Measurements from ENCODE around the gene ITSN2. TPM values are rescaled to one million over a fixed set of nuclear protein-coding genes. Genes with fewer than 3 reads are reported as not detected.

ITSN2 gene
- total RNA-seq, 6 experiments from 2014 or later = 22.6 to 34.1 (median 28.9) TPM

DNA sequence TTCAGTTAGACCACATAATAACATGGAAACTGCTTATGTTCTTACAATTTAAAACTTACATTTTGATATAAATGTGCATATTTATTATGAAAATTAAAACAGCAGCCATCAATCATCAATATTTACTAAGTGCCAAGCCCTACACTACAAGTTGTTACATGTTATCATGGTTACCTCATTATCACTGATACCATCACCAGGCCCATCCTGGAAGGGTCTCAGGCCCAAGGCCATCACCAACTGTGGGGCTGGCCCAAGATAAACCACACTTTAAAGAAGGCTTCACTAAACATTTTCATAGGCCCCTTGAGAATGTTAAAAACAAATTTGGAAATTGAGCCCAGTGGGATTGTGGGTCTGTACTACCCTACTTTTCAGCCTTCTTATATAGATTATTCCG lies 6.4 kb downstream of the ITSN2 start:
- Histone ChIP-seq H3K9me3 (no peaks in the 10 kb centered on the region), H3K4me1 (no peaks in the 10 kb centered on the region), H3K27me3 (no peaks in the 10 kb centered on the region), H3K4me3 (no peak overlapping the region), H3K27ac (no peak overlapping the region), H3K36me3 (no peaks in the 10 kb centered on the region)
- TF ChIP-seq POLR2A (IDR thresholded peaks at IDR 0.05) (no peak), CTCF (IDR thresholded peaks at IDR 0.05) (no peak)
- DNase-seq = no peak
- WGBS (ENCODE audit: insufficient coverage, low coverage, low lambda C conversion rate, missing lambda C conversion rate) = 62% methylated on average over 1 of the region's 1 CpG
- ATAC-seq = no peak
- intact Hi-C loops (cut with DNase I) = no loop called here

- H3K4me1 ChIP-seq = no peaks in the 10 kb centered on the region
- 88% methylated on average over 5 of the region's 5 CpGs for WGBS (ENCODE audit: insufficient coverage, low coverage, low lambda C conversion rate, missing lambda C conversion rate)
- H3K27ac ChIP-seq = no peak overlapping the region
- H3K36me3 ChIP-seq = no peaks in the 10 kb centered on the region
- H3K27me3 ChIP-seq = no peaks in the 10 kb centered on the region
- intact Hi-C loops (cut with DNase I) = no loop called here
- DNase-seq (no peak), ATAC-seq (no peak)
- no peaks in the 10 kb centered on the region for H3K9me3 ChIP-seq
- TF ChIP-seq POLR2A (IDR thresholded peaks at IDR 0.05) = no peak
- TF ChIP-seq CTCF (IDR thresholded peaks at IDR 0.05) = no peak
- H3K4me3 ChIP-seq = no peak overlapping the region
Observed at GRCh38 chr2:24353364-24353763, 7.0 kb downstream of the ITSN2 start.

DNA sequence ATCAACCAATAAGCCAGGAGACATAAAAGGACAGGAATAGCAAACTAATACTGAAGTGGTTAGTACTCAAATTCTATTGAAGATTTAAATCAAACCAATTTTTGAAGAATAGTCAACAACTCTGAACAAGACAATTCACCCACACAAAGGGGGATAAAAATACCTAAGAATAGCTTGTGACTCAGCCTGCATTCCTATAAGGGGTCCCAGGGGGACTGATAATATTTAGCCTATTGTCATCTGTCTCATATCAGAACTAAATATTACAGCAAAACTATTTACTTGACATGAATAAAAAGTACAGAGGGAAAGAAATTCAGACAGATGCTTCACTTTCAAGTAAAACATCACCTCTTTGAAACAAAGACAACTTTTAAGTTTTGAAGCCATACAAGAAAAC lies 7.7 kb downstream of the ITSN2 start:
- no peak for ATAC-seq
- Histone ChIP-seq H3K4me3 (no peak overlapping the region), H3K27me3 (no peaks in the 10 kb centered on the region), H3K27ac (no peak overlapping the region), H3K36me3 (no peaks in the 10 kb centered on the region), H3K9me3 (no peaks in the 10 kb centered on the region), H3K4me1 (no peaks in the 10 kb centered on the region)
- TF ChIP-seq POLR2A (IDR thresholded peaks at IDR 0.05) (no peak), CTCF (IDR thresholded peaks at IDR 0.05) (no peak)
- intact Hi-C loops (cut with DNase I) = no loop called here
- no peak for DNase-seq

DNA sequence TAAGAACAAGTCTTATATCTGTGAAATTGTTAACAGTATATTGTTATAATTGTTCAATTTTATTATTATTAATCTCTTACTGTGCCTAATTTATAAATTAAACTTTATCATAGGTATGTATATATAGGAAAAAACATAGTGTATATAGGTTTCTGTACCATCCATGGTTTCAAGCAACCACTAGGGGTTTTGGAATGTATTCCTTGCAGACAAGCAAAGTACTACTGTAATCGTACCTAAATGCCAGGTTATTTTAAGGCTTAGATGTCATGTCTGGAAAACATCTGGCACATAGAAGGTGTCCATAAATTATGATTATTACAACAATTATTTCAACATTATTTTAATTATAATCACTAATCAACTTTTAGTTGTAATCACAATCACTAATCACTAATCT lies 8.4 kb downstream of the ITSN2 start:
- WGBS (ENCODE audit: insufficient coverage, low coverage, low lambda C conversion rate, missing lambda C conversion rate) = 64% methylated on average over 1 of the region's 1 CpG
- DNase-seq = no peak
- ATAC-seq = no peak

More for the DNA sequence above, 8.4 kb downstream of the ITSN2 start:
- H3K36me3 ChIP-seq = no peaks in the 10 kb centered on the region
- no peak overlapping the region for H3K27ac ChIP-seq
- H3K4me3 ChIP-seq = no peak overlapping the region
- TF ChIP-seq CTCF (IDR thresholded peaks at IDR 0.05) (no peak), POLR2A (IDR thresholded peaks at IDR 0.05) (no peak)
- intact Hi-C loops (cut with DNase I) = no loop called here
- no peaks in the 10 kb centered on the region for H3K27me3 ChIP-seq
- H3K4me1 ChIP-seq = no peaks in the 10 kb centered on the region
- H3K9me3 ChIP-seq = no peaks in the 10 kb centered on the region

Data from right lobe of liver (tissue), 6 donors.